ENCODE results near the gene SNTG2. TPM values are rescaled to one million over a fixed set of nuclear protein-coding genes. Genes with fewer than 3 reads are reported as not detected.
A peak's percentile ranks its signal among the peaks of the same experiment; 100 is the strongest.

The SNTG2 gene
- total RNA-seq, 5 donors from 2014 or later (not counting 1 experiment from before 2014, with no cell fraction given) = 0.86 to 4.8 (median 2.7) TPM

GRCh38 chr2:979069-979928, 28.6 kb downstream of the SNTG2 start:
- DNase-seq = no peak
- H3K36me3 Mint-ChIP-seq = no peaks in the 10 kb centered on the region
- ChIA-PET CTCF (no interaction called here), POLR2A (no interaction called here)
- no peak for ATAC-seq (replicated peaks in 1 of 4)
- 60% methylated on average over 6 of the region's 8 CpGs for WGBS (ENCODE audit: insufficient coverage)
- H3K36me3 ChIP-seq (ENCODE audit: control insufficient read depth in 2 of 2, extremely low read depth in 1 of 2, insufficient read depth in 1 of 2, low read length in 1 of 2) = no peaks in the 10 kb centered on the region
- peak overlapping the region in 1 of 3 donors; percentile 26 for H3K4me3 Mint-ChIP-seq
- H3K27me3 ChIP-seq (replicated peaks in 1 of 2; ENCODE audit: control insufficient read depth in 2 of 2, extremely low read depth in 1 of 2, insufficient read depth in 2 of 2, low read length in 1 of 2) = peaks cover 0 to 9% of the 10 kb centered on the region in 2 experiments
- peaks cover 26 to 40% (median 29%) of the 10 kb centered on the region in 3 donors for H3K4me1 Mint-ChIP-seq
- H3K27ac ChIP-seq (ENCODE audit: low read length) = no peak overlapping the region
- no peak overlapping the region for H3K4me3 ChIP-seq (ENCODE audit: control insufficient read depth in 1 of 2, extremely low read depth in 1 of 2, low read length in 1 of 2)
- peaks cover 5 to 17% of the 10 kb centered on the region in 2 donors for H3K27me3 Mint-ChIP-seq
- no peak overlapping the region for H3K27ac Mint-ChIP-seq
- H3K4me1 ChIP-seq (ENCODE audit: control insufficient read depth in 1 of 2, extremely low read depth in 1 of 2, insufficient read depth in 2 of 2, low read length in 2 of 2) = peaks cover 0 to 10% of the 10 kb centered on the region in 2 experiments
- no peaks in the 10 kb centered on the region for H3K9me3 ChIP-seq
- H3K9me3 Mint-ChIP-seq = no peaks in the 10 kb centered on the region

GRCh38 chr2:980176-980575, 29.5 kb downstream of the SNTG2 start:
- ATAC-seq (replicated peaks in 1 of 4) = no peak
- Histone ChIP-seq H3K4me3 (ENCODE audit: control insufficient read depth in 1 of 2, extremely low read depth in 1 of 2, low read length in 1 of 2) (no peak overlapping the region), H3K9me3 (no peaks in the 10 kb centered on the region), H3K4me1 (ENCODE audit: control insufficient read depth in 1 of 2, extremely low read depth in 1 of 2, insufficient read depth in 2 of 2, low read length in 2 of 2) (peaks cover 0 to 6% of the 10 kb centered on the region in 2 experiments), H3K27ac (ENCODE audit: low read length) (no peak overlapping the region), H3K36me3 (ENCODE audit: control insufficient read depth in 2 of 2, extremely low read depth in 1 of 2, insufficient read depth in 1 of 2, low read length in 1 of 2) (no peaks in the 10 kb centered on the region), H3K27me3 (replicated peaks in 1 of 2; ENCODE audit: control insufficient read depth in 2 of 2, extremely low read depth in 1 of 2, insufficient read depth in 2 of 2, low read length in 1 of 2) (peaks cover 0 to 9% of the 10 kb centered on the region in 2 experiments)
- ChIA-PET POLR2A (no interaction called here), CTCF (no interaction called here)
- Mint-ChIP-seq H3K4me3 (no peak overlapping the region), H3K4me1 (peaks cover 23 to 40% (median 28%) of the 10 kb centered on the region in 3 donors), H3K27ac (no peak overlapping the region), H3K36me3 (no peaks in the 10 kb centered on the region), H3K27me3 (peaks cover 5 to 18% of the 10 kb centered on the region in 2 donors), H3K9me3 (no peaks in the 10 kb centered on the region)
- no peak for DNase-seq
- WGBS (ENCODE audit: insufficient coverage) = no CpG with 5 or more reads among the region's 4 CpGs

DNA sequence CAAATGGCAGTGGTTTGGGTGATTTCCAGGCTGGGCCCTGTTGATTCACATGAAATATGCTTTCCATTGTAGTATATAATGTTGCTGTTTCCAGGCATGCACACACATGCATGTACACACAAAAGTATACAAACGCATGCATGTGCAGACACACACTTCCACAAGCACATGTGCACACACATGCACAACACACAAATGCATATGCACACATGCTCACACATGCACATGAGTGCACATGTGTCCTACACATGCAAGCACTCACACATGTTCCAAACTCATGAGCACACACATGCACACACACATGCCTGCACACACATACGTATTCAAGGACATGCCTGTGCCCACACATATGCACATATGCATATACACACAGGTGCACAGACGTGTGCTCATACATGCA, 30.6 kb downstream of the SNTG2 start:
- no peaks in the 10 kb centered on the region for H3K9me3 ChIP-seq
- DNase-seq (no peak), ATAC-seq (replicated peaks in 1 of 4) (no peak)
- Mint-ChIP-seq H3K27me3 (peaks cover 5 to 18% of the 10 kb centered on the region in 2 donors), H3K9me3 (no peaks in the 10 kb centered on the region), H3K4me1 (peaks cover 20 to 36% (median 26%) of the 10 kb centered on the region in 3 donors), H3K36me3 (no peaks in the 10 kb centered on the region), H3K4me3 (no peak overlapping the region), H3K27ac (no peak overlapping the region)
- ChIA-PET POLR2A (no interaction called here), CTCF (no interaction called here)
- no peaks in the 10 kb centered on the region for H3K36me3 ChIP-seq (ENCODE audit: control insufficient read depth in 2 of 2, extremely low read depth in 1 of 2, insufficient read depth in 1 of 2, low read length in 1 of 2)
- no peak overlapping the region for H3K27ac ChIP-seq (ENCODE audit: low read length)
- H3K4me1 ChIP-seq (ENCODE audit: control insufficient read depth in 1 of 2, extremely low read depth in 1 of 2, insufficient read depth in 2 of 2, low read length in 2 of 2) = peaks cover 0 to 5% of the 10 kb centered on the region in 2 experiments
- peaks cover 0 to 9% of the 10 kb centered on the region in 2 experiments for H3K27me3 ChIP-seq (replicated peaks in 1 of 2; ENCODE audit: control insufficient read depth in 2 of 2, extremely low read depth in 1 of 2, insufficient read depth in 2 of 2, low read length in 1 of 2)
- H3K4me3 ChIP-seq (ENCODE audit: control insufficient read depth in 1 of 2, extremely low read depth in 1 of 2, low read length in 1 of 2) = no peak overlapping the region
- WGBS (ENCODE audit: insufficient coverage) = 85% methylated on average over 3 of the region's 3 CpGs

GRCh38 chr2:981759-982158, 31.1 kb downstream of the SNTG2 start:
- H3K27ac ChIP-seq (ENCODE audit: low read length) = no peak overlapping the region
- Mint-ChIP-seq H3K9me3 (no peaks in the 10 kb centered on the region), H3K27me3 (peaks cover 5 to 18% of the 10 kb centered on the region in 2 donors), H3K4me1 (peaks cover 18 to 34% (median 24%) of the 10 kb centered on the region in 3 donors), H3K4me3 (no peak overlapping the region), H3K27ac (no peak overlapping the region), H3K36me3 (no peaks in the 10 kb centered on the region)
- ATAC-seq (replicated peaks in 1 of 4) (no peak), DNase-seq (no peak)
- H3K36me3 ChIP-seq (ENCODE audit: control insufficient read depth in 2 of 2, extremely low read depth in 1 of 2, insufficient read depth in 1 of 2, low read length in 1 of 2) = no peaks in the 10 kb centered on the region
- no peak overlapping the region for H3K4me3 ChIP-seq (ENCODE audit: control insufficient read depth in 1 of 2, extremely low read depth in 1 of 2, low read length in 1 of 2)
- H3K9me3 ChIP-seq = no peaks in the 10 kb centered on the region
- H3K4me1 ChIP-seq (ENCODE audit: control insufficient read depth in 1 of 2, extremely low read depth in 1 of 2, insufficient read depth in 2 of 2, low read length in 2 of 2) = peaks cover 0 to 5% of the 10 kb centered on the region in 2 experiments
- CTCF ChIA-PET = no interaction called here
- 91% methylated on average over 4 of the region's 4 CpGs for WGBS (ENCODE audit: insufficient coverage)
- peaks cover 0 to 9% of the 10 kb centered on the region in 2 experiments for H3K27me3 ChIP-seq (replicated peaks in 1 of 2; ENCODE audit: control insufficient read depth in 2 of 2, extremely low read depth in 1 of 2, insufficient read depth in 2 of 2, low read length in 1 of 2)
- POLR2A ChIA-PET = no interaction called here

DNA sequence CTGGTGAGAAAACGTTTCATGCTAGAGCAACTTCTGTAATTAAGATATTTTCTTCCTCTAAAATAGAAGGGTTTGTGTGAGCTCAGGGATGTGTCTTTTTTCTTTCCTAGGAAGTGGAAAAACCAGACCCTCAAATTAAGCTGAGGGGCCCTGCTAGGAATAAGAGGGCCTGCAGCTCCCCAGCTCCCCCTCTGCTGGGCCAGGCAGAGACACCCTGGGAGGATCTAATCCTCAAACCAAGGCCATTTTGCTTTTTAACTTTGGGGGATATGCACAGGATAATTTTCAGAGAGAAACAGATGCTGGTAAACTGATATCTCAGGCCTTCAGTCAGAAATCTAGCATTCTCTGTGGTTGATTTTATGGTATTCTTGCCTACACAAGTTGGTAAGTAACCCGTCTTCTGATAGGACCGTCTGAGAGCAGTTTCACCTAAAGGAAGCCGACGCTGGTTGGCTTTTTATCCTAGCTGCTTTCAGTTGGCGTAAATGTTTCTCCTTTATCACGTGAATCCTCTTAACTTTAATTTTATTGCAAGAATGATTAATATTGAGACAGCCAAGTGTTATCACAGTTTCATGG, 34.8 kb downstream of the SNTG2 start:
- DNase-seq = peak in 4 of 35 experiments; percentile 13 to 42 (median 16)
- Mint-ChIP-seq H3K4me3 (peak overlapping the region in 2 of 3 donors; percentile 41 to 55), H3K27ac (peak overlapping the region; percentile 17 to 37), H3K9me3 (no peaks in the 10 kb centered on the region), H3K36me3 (no peaks in the 10 kb centered on the region), H3K27me3 (peaks cover 5 to 11% of the 10 kb centered on the region in 2 donors), H3K4me1 (peaks cover 12 to 27% (median 15%) of the 10 kb centered on the region in 3 donors)
- Histone ChIP-seq H3K9me3 (no peaks in the 10 kb centered on the region), H3K36me3 (ENCODE audit: control insufficient read depth in 2 of 2, extremely low read depth in 1 of 2, insufficient read depth in 1 of 2, low read length in 1 of 2) (no peaks in the 10 kb centered on the region), H3K4me3 (ENCODE audit: control insufficient read depth in 1 of 2, extremely low read depth in 1 of 2, low read length in 1 of 2) (no peak overlapping the region), H3K27me3 (replicated peaks in 1 of 2; ENCODE audit: control insufficient read depth in 2 of 2, extremely low read depth in 1 of 2, insufficient read depth in 2 of 2, low read length in 1 of 2) (peaks cover 0 to 9% of the 10 kb centered on the region in 2 experiments), H3K27ac (ENCODE audit: low read length) (no peak overlapping the region), H3K4me1 (ENCODE audit: control insufficient read depth in 1 of 2, extremely low read depth in 1 of 2, insufficient read depth in 2 of 2, low read length in 2 of 2) (peaks cover 0 to 5% of the 10 kb centered on the region in 2 experiments)
- ATAC-seq (replicated peaks in 1 of 4) = peak; percentile 53 to 73 (median 64)
- ChIA-PET CTCF (interaction anchor here (0.6 to 1.0 kb wide), 3 partner anchors 10 to 533 kb away, joined by 3 to 5 read pairs (median 4); no protein-coding TSS in a partner anchor), POLR2A (no interaction called here)
- no CpG with 5 or more reads among the region's 7 CpGs for WGBS (ENCODE audit: insufficient coverage)

- POLR2A ChIA-PET = no interaction called here
- Mint-ChIP-seq H3K4me3 (no peak overlapping the region), H3K4me1 (peaks cover 12 to 20% (median 15%) of the 10 kb centered on the region in 3 donors), H3K9me3 (no peaks in the 10 kb centered on the region), H3K27ac (no peak overlapping the region), H3K36me3 (no peaks in the 10 kb centered on the region), H3K27me3 (peaks cover 6 to 11% of the 10 kb centered on the region in 2 donors)
- ATAC-seq (replicated peaks in 1 of 4) = no peak
- WGBS (ENCODE audit: insufficient coverage) = 92% methylated on average over 7 of the region's 16 CpGs
- Histone ChIP-seq H3K27me3 (replicated peaks in 1 of 2; ENCODE audit: control insufficient read depth in 2 of 2, extremely low read depth in 1 of 2, insufficient read depth in 2 of 2, low read length in 1 of 2) (peaks cover 0 to 6% of the 10 kb centered on the region in 2 experiments), H3K27ac (ENCODE audit: low read length) (no peak overlapping the region), H3K36me3 (ENCODE audit: control insufficient read depth in 2 of 2, extremely low read depth in 1 of 2, insufficient read depth in 1 of 2, low read length in 1 of 2) (no peaks in the 10 kb centered on the region), H3K9me3 (no peaks in the 10 kb centered on the region), H3K4me1 (ENCODE audit: control insufficient read depth in 1 of 2, extremely low read depth in 1 of 2, insufficient read depth in 2 of 2, low read length in 2 of 2) (peaks cover 0 to 5% of the 10 kb centered on the region in 2 experiments), H3K4me3 (ENCODE audit: control insufficient read depth in 1 of 2, extremely low read depth in 1 of 2, low read length in 1 of 2) (no peak overlapping the region)
- DNase-seq = no peak
- CTCF ChIA-PET = no interaction called here
Observed at GRCh38 chr2:987789-988188, 37.1 kb downstream of the SNTG2 start.

All from T-cell (primary cell).